ENCODE measurements around the gene SERPINB2.
A peak's percentile ranks its signal among the peaks of the same experiment; 100 is the strongest.

The SERPINB2 gene

GRCh38 chr18:63951302-63951705 is 63.8 kb downstream of the SERPINB2 start:
- DNase-seq (ENCODE audit: low read depth) = no peak
- peak; percentile 39 for TF ChIP-seq CTCF (conservative IDR thresholded peaks at IDR 0.05; ENCODE audit: low read depth, low read length)

More at GRCh38 chr18:63951302-63951705, 63.8 kb downstream of the SERPINB2 start:
- H3K4me3 ChIP-seq (ENCODE audit: low read length) = no peak overlapping the region
